ENCODE data around the gene PLCB4.

DNA sequence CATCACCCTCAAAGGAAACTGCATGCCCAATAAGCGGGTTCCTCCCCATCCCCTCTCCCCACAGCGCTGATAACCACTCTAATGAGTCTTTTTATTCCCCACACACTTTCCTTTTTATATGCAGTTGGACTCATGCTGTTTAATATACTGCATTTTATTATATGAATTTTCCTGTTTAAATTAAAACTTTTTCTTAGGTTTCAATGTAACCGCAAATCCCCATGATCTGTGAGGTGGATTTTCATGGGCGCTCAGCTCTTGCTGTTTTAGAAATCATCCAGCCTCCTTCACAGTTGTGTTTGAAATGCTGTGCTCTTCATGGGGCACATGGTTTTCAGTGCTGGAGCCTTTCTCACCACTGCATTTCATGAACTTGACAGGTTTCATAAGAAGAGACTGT lies 280.4 kb downstream of the PLCB4 start:
- no peak for TF ChIP-seq PAX5 (IDR thresholded peaks at IDR 0.05; ENCODE audit: insufficient read depth, low read length, severe bottlenecking)
- no peak for TF ChIP-seq POLR2A (IDR thresholded peaks at IDR 0.05; ENCODE audit: low read depth, low read length)
